Measurements from ENCODE around the gene PDYN.
"Not testable (repeated sequence)": the region's sequence is repeated elsewhere in the genome, so short reads cannot be mapped to it uniquely, and the experiment has no call there.

DNA sequence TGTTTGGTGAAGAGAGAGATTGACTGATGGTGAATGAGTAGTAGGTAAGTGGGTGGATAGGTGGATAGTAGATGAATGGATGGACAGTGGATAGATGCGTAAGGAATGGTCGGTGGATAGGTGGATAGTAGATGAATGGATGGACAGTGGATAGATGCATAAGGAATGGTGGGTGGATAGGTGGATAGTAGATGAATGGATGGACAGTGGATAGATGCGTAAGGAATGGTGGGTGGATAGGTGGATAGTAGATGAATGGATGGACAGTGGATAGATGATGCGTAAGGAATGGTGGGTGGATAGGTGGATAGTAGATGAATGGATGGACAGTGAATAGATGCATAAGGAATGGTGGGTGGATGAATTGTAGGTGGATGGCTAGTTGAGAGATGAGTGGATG is 42.5 kb upstream of the PDYN start:
- TF ChIP-seq CTCF (conservative IDR thresholded peaks at IDR 0.05); EZH2 (IDR thresholded peaks at IDR 0.05; ENCODE audit: low read depth): not testable (repeated sequence)

All from PC-9 (cell line).